Activated CD4-positive, CD25-positive, alpha-beta regulatory T cell treated with anti-CD3 and anti-CD28 coated beads, Interleukin-2, amount 50 U/mL, for 24 hours (primary cell): Measurements from ENCODE around the gene TCAIM.
A peak's percentile ranks its signal among the peaks of the same experiment; 100 is the strongest.
"Not testable (repeated sequence)": the region's sequence is repeated elsewhere in the genome, so short reads cannot be mapped to it uniquely, and the experiment has no call there.

Experiments used
- ATAC-seq, 2 donors: fragments of 150-1000 bp; cut with Tn5 transposase; one replicate each; pipeline ENCODE4 v1.10.0; 2021; ENCODE audit warnings: mild to moderate bottlenecking in 1 of 2, moderate library complexity in 1 of 2

Gene TCAIM

DNA sequence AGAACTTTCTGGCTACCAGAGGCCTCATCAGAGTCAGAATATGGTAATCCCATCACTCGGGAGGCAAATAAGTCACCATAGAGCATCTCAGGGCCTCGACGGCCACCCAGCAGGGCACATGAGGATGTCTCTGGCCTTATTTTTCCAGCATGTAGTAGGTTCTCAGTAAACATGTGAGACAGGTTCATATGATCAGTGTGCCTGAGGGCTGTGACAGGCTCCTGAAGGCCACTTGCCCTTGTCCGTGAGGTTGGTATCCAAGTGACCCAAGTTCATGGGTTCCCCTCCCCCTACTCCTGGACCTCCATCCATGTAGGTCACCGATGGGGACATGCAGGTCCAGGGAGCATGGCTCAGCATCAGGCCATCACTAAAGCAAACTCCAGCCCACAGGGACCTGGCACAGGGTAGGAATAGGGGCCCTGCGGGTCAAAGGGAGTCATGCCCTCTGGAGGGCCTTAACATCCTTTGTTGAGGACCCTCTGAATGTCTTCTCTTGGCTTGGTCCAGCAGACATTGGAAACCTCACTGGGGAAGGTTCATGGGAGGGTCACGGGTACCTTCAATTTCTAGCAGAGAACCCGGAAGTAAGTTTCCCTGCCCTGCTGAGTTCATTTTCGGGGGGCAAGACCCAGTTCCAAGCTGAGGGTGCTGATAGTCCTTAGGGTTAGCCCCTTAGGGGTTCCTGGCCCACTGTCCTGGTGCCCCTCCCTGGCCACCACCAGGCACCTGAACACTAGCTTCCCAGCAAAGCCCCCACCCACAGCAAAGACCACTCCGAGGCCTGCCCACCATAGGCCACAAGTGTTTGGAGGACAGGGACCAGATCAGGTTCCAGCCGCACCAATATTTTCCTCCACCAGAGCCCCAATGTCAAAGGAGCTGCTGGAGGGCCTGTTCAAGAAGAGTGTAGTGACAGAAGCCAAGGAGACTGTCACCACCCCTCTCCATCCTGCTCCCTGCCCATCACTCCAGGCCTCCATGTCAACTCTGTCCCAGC lies 77.8 kb downstream of the TCAIM start:
- no peak for ATAC-seq

DNA sequence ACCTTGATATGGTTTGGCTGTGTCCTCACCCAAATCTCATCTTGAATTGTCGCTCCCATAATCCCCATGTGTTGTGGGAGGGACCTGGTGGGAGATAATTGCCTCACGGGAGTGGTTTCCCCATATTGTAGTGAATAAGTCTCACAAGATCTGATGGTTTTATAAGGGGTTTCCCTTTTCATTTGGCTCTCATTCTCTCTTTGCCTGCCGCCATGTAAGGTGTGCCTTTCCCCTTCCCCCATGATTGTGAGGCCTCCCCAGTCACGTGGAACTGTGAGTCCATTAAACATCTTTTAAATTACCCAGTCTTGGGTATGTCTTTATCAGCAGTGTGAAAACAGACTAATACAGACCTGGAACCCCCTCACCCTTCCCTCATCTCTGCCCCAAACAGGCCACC lies 79.6 kb downstream of the TCAIM start:
- not testable (repeated sequence) for ATAC-seq

DNA sequence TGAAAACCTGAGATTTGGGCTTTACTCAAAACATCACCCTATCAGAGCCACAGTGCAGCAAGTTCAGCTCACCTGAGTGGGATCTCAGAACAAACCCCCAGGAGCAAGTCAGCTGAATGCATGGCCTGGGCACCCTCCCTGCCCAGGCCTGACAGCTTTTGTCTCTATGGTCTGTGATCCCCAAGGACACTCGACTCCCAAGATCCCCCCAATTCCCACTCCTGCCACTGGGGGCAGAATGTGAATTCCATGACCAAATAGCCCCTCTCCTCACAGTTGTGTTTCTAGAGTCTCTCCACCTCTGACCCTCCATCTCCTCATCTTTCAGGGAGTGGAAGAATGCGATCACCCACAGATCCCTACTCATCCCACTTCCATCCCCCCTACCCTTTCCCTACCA lies 80.0 kb downstream of the TCAIM start:
- ATAC-seq: no peak

GRCh38 chr3:44419116-44419922 lies 80.8 kb downstream of the TCAIM start:
- ATAC-seq: no peak

- ATAC-seq: no peak
Measured at GRCh38 chr3:44419923-44420650, 81.5 kb downstream of the TCAIM start.

DNA sequence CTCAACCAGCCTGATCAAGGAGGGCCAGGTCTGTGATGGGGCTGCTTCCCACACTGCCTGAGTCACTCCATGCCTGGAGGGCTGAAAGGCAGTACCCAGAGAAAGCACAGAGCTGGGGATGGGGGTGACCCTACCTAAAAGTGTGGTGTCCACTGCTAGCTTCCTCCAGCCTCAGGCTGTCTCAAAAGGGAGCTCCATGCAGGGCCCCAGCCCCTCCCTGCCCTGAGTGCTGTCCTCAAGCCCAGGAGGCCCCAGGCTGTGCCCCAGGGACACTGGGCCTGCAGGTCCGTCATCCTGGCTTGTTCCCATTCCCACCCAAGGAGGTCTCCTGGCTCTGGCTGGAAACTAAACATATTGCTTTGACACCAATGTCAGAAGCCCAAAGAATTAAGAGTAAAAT lies 82.1 kb downstream of the TCAIM start:
- no peak for ATAC-seq

GRCh38 chr3:44421280-44421679 lies 82.7 kb downstream of the TCAIM start:
- ATAC-seq: no peak

DNA sequence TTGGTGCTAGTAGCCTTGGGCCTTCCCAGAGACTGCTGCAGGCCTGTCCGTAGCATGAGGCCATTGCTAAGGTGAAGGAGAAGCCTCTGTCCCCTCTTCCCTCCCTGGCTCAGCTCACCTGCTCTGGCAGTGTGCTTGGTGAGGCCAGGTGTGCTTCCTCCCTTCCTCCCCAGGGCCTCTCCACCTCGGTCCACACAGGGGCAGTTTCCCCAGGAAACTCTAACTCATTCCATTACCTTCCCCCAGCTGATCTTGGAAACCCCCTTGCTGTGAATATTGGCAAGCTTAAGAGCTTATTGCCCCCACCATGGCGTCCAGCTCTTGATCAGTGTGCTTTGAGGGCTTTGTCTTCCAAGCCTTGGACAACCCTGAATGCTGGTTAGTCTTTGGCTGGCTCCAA lies 86.2 kb downstream of the TCAIM start:
- ATAC-seq: no peak

DNA sequence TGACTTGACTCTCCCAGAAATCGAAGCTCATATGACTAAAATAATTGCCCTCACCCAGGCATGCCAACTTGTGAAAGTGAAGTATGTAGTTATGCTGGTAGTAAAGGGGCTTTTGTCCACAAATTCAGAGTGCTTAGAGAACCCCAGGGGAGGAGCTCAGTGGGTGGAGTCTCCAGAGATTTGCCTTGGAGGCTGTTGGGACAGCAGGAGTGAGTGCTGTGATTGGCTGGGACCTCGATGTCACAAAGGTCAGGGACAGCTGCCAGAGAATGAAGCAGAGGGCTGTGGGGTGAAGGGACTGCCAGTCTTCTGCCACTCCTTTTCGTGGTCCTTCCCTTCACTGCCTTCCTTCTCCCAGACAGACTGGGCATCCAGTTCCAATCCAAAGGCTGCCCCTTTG lies 89.1 kb downstream of the TCAIM start:
- no peak for ATAC-seq

DNA sequence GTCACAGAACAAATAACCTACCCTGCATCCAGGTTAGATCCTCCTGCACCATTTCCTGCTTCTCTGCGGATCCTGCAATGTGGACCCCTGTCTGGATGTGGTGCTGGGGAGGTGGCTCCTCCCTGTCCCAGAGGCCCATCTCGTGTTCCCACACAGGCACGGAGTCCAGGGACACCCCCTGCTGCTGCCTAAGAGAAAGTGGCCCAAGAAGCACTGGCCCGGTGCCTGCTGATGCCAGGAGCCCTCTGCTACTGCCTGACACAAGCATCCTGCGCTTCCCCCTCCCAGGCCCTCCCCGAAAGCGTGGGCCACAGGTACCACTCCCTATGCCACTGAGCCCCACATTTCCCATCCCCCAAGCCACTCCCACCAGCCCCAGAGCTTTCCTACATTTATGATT lies 90.3 kb downstream of the TCAIM start:
- ATAC-seq: no peak

DNA sequence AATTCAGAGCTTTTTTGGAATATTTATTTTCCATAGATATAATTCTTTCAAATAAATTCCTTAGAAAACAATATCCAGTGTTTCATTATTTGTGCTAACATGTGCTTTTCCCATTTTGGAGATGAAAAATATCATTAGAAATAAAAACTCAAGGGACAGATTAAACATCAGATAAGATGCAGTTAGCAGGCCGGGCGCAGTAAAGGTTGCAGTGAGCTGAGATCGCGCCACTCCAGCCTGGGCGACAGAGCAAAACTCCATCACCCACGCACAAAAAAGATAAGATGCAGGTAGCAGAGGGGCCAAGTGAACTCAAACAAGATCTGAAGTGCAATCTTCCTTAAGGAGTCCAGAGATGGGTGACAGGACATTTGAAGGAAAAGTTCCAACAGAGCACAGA lies 90.9 kb downstream of the TCAIM start:
- no peak for ATAC-seq

DNA sequence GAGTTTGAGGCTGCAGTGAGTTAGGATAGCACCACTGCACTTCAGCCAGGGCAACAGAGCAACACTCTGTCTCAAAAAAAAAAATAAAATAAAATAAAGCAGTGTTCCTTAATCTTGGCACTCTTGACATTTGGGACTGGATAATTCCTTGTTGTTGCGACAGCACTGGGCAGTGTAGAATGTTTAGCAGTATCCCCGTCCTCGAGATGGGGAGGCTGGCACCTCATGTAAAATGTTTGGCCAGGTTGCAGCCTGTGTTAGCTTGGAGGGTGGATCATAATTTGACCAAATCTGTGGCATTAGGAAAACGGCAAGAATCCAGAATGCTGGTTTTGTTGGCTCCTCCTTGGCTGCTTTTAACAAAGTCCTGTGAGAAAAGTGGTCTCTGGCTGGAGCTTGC lies 91.9 kb downstream of the TCAIM start:
- ATAC-seq: no peak

- ATAC-seq: no peak
Measured at GRCh38 chr3:44434834-44435510, 96.4 kb downstream of the TCAIM start.

GRCh38 chr3:44436181-44436580 lies 97.6 kb downstream of the TCAIM start:
- ATAC-seq: no peak

DNA sequence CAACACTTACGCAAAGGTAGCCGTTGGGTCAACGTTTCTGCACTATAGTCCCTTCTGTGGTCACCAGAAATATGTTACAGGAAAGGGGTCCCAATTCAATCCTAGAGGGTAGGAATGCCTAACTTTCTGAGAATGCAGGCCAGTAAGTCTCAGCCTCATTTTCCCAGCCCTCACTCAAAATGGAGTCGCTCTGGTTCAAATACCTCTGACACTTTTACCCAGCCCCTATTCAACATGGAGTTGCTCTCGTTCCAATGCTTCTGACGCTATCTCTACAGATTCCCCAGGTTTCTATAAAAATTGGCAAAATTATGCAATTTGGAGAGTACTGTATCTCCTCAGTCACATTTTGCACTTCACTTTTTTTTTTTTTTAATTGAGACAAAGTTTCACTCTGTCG lies 99.2 kb downstream of the TCAIM start:
- no peak for ATAC-seq

DNA sequence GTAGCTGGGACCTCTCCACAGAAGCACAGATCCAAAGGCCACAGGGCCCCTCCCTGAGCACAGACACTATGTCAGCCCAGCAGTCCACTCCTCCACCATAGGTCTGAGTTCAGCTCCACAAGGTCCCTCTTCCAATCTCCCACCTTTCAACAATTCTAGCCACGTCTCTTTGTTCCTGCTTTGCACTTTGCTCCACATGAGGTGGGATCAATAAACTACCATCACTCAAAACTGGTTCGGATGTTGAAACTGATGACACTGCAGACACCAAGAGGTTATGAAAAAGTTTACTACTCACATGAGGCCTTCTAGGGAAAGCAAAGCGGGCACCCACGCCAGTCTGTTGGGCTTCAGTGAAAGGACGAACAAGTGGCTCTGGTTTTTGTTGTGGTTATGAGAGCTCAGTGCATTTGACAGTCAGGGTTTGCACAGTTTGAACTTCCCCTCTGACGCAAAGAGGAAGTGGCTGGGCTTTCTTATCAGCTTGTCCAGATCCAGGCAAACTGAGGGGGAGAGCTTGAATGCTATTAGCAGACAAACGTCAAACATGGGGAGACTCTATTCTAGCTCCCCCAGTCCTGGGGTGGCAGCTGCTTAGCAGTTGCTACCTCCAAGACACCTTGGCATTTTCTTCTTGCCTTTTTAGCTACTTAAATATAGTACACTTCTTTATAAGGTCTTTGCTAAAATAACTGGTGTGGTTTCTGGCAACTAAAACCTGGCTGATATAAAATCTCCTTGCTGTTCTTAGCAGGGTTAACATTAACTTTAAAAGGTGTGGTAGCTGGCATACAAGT lies 101.1 kb downstream of the TCAIM start:
- ATAC-seq: peak; percentile 85 to 96

GRCh38 chr3:44442596-44443309 lies 104.2 kb downstream of the TCAIM start:
- no peak for ATAC-seq

DNA sequence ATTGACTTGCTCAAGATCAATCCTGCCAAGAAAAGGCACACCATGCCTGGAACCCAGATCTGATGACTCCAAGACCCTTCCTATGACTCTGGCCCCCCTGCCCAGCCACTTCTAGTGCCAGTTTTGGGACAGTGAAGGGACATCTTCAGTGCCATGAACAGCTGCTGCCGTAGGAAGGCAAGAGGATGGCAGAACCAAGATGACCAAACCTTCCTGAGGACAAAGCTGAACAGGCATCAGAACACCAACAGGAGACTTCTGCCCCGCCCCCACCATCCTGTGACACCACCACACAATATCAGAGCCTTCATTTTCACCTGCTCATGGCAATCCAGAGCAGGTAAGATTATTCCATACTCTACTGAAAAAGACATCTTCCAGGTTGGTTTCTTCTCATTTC lies 105.9 kb downstream of the TCAIM start:
- no peak for ATAC-seq

DNA sequence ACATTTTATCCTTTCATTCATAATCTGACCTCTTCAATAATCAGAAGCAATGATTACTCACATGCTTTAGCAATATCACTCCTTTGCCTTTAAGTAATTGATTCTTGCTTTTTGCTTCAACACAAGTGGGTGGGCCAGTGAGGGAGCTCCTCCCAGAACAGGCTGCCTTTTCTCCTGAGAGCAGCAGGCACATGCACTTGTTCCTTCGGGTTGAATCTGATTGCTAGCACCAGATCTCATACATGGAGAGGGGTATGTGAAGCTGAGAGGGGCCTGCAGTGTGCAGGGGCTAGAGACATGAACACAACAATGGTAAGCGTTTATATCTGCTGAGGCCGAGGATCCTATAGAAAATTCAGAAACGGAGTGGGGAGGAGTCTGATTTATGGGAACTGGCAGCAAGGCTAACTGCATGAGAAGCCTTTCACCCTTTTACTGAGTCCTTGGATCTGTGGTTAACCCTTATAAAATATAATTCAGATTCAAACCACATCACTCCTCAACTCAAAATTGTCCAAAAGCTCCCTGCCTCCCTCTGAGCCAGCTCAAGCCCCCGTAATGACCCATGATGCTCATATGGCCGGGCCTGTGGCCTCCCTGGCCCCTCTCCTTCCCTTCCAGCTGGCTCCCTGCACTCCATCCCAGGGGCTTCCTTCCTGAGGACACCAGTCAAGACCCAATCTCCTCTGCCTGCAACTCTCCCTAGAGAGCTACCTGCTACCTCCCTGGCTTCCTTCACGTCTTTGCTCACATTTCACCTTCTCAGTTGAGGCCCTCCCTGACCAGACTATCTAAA lies 106.5 kb downstream of the TCAIM start:
- no peak for ATAC-seq

DNA sequence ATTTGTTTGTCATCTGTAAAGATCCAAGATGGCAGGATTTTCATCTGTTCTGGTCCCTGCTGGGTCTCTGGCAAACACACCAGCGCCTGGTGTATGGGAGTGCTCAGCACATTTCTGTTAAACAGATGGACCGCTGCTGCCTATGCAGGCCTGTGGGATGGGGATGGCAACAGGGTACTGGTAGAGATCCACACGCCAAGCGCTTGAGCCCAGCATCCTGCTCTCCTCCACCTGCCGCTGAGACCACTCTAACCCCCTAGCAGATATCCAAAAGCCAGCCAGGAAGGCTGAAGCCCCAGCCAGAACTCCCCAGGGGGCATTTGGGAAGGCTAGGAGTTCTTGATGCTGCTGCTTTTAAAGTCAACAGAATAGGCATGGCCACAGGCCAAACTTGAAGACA lies 107.2 kb downstream of the TCAIM start:
- no peak for ATAC-seq
